Ectodermal cell (in vitro differentiated cells): Measurements from ENCODE around the gene JAG2.

ENCODE experiments used
- H3K27ac ChIP-seq: 2 replicates; pipeline ENCODE4 v1.7.0; 2013; ENCODE audit warnings: mild to moderate bottlenecking, low read depth, low read length; ENCODE audit not compliant: insufficient read depth, poor library complexity, severe bottlenecking
- H3K27me3 ChIP-seq: 2 replicates; pipeline ENCODE4 v1.7.0; 2013; ENCODE audit warnings: mild to moderate bottlenecking, low read length; ENCODE audit not compliant: insufficient read depth, control insufficient read depth, poor library complexity, severe bottlenecking
- H3K36me3 ChIP-seq: one replicate; pipeline ENCODE4 v1.7.0; 2013; ENCODE audit warnings: low read length; ENCODE audit not compliant: control insufficient read depth, insufficient read depth
- H3K4me1 ChIP-seq: one replicate; pipeline ENCODE4 v1.7.0; 2013; ENCODE audit warnings: low read length; ENCODE audit not compliant: control insufficient read depth, insufficient read depth
- H3K4me3 ChIP-seq: 2 replicates; pipeline ENCODE4 v1.7.0; 2013; ENCODE audit warnings: low read depth, low read length, control low read depth; ENCODE audit not compliant: insufficient read depth
- H3K9me3 ChIP-seq: 2 replicates; pipeline ENCODE4 v1.7.0; 2013; ENCODE audit warnings: mild to moderate bottlenecking, low read length, moderate library complexity; ENCODE audit not compliant: control insufficient read depth
- WGBS, 2 experiments: methylation state at CpG; one replicate each; pipeline ENCODE4 v1.1.7; 2013; ENCODE audit warnings: missing lambda C conversion rate in 2 of 2; 5-methylcytosine and 5-hydroxymethylcytosine counted together

The JAG2 gene

DNA sequence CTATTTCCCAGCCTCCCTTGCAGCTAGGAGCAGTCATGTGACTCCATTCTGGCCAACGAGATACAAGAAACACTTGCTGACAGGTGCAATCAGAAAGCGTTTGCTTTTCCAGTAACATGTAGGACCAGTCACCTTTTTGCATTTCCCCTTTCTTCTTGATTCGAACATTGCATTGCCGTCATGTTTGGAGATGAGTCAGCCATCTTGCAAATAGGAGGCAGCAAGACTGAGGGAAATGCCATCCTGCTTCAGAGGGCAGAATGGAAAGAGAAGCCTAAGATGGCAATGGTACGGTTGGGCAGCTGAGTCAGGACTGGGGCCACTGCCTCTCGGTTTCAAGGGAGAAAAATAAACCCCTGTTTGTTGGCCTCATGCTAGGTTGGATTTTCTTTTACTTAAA lies 68.8 kb downstream of the JAG2 start:
- 79 to 83% methylated on average over 6 of the region's 6 CpGs for WGBS, 2 experiments
- peaks cover 7% of the 10 kb centered on the region for H3K27me3 ChIP-seq

DNA sequence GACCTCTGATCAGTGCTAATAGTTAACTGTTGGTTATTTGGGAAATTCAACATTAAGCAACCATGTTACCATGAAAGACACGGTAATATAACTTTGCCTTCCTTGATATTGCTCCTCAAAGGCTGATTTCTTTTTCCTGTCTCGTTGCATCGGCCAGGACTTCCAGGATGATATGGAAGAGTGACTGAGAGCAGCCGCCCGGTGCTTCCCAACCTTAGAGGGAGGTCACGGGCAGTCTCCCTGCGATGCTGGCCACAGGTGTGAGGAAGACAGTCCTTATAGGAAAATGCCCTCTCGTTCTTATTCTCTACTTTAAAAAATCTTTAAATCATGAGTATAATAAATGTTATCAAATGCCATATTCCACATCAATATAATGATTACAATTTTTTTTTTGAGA lies 70.3 kb downstream of the JAG2 start:
- WGBS, 2 experiments, result 85 to 90% methylated on average over 7 to 8 of the region's 8 CpGs
- peaks cover 22% of the 10 kb centered on the region for H3K27me3 ChIP-seq
- H3K27ac ChIP-seq, result no peak overlapping the region
- no peak overlapping the region for H3K4me3 ChIP-seq
- H3K4me1 ChIP-seq, result peaks cover 11% of the 10 kb centered on the region
- no peaks in the 10 kb centered on the region for H3K36me3 ChIP-seq
- H3K9me3 ChIP-seq, result peaks cover 5% of the 10 kb centered on the region

More for the DNA sequence above, 68.8 kb downstream of the JAG2 start:
- Histone ChIP-seq H3K4me1 (no peaks in the 10 kb centered on the region), H3K9me3 (peaks cover 5% of the 10 kb centered on the region), H3K4me3 (no peak overlapping the region), H3K36me3 (no peaks in the 10 kb centered on the region), H3K27ac (no peak overlapping the region)

DNA sequence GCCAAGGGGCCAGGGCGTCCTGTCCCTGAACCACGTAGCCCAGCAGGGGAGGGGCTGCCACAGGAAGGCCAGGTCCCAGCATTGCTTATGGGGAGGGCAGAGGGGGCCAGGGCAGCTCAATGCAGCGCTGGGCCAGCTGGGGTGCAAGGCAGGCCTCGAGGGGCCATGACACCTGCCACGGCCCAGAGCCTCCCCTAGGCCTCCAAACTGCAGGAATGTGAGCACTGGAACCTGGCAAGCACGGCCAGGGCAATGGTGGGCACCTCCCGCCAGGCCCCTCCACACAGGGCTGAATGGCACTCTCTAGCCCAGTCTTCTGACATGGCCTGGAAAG lies 70.8 kb downstream of the JAG2 start:
- 83 to 84% methylated on average over 7 of the region's 7 CpGs for WGBS, 2 experiments
- H3K4me3 ChIP-seq, result no peak overlapping the region
- H3K27me3 ChIP-seq, result peaks cover 27% of the 10 kb centered on the region
- peaks cover 11% of the 10 kb centered on the region for H3K4me1 ChIP-seq
- H3K9me3 ChIP-seq, result peaks cover 5% of the 10 kb centered on the region
- H3K27ac ChIP-seq, result no peak overlapping the region
- no peaks in the 10 kb centered on the region for H3K36me3 ChIP-seq

DNA sequence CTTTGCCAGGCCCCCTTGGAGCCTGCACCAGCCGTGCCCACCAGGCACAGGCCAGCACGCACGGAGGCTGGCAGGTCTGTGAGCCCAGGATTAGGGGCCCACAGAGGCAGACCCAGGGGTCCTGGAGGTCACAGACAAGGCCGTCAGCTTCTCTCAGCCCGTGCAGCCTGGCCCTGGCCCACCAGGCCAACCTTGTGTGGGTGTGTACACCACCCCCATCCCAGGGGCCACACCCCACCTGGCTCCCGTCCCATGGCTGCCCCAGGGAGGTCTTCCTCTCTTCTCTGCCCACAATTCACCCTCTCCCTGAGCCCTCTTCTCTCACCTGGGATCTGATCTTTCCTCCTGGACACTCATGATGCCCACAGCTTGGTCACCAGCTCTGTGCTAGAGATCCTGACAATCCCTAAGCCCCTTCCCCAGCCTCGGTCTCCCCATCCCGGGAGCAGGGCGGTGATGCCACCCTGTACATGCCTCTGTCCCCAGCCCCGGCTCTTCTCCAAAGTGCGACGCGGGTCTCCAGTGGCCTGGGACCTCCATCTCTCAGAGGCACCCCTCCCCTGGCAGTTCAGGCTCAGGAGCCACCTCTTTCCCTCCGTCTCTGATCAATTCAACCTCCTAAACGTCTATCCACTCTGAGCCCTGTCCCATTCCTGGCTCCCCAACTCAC lies 72.2 kb downstream of the JAG2 start:
- no peaks in the 10 kb centered on the region for H3K36me3 ChIP-seq
- peaks cover 5% of the 10 kb centered on the region for H3K9me3 ChIP-seq
- peaks cover 32% of the 10 kb centered on the region for H3K27me3 ChIP-seq
- WGBS, 2 experiments, result 86 to 87% methylated on average over 15 of the region's 15 CpGs
- peaks cover 15% of the 10 kb centered on the region for H3K4me1 ChIP-seq
- H3K4me3 ChIP-seq, result no peak overlapping the region
- H3K27ac ChIP-seq, result no peak overlapping the region

GRCh38 chr14:105095236-105095805 lies 73.3 kb downstream of the JAG2 start:
- peaks cover 32% of the 10 kb centered on the region for H3K27me3 ChIP-seq
- peaks cover 15% of the 10 kb centered on the region for H3K4me1 ChIP-seq
- WGBS, 2 experiments, result 92 to 93% methylated on average over 7 of the region's 7 CpGs
- no peaks in the 10 kb centered on the region for H3K36me3 ChIP-seq
- H3K4me3 ChIP-seq, result no peak overlapping the region
- H3K9me3 ChIP-seq, result peaks cover 5% of the 10 kb centered on the region
- H3K27ac ChIP-seq, result no peak overlapping the region

DNA sequence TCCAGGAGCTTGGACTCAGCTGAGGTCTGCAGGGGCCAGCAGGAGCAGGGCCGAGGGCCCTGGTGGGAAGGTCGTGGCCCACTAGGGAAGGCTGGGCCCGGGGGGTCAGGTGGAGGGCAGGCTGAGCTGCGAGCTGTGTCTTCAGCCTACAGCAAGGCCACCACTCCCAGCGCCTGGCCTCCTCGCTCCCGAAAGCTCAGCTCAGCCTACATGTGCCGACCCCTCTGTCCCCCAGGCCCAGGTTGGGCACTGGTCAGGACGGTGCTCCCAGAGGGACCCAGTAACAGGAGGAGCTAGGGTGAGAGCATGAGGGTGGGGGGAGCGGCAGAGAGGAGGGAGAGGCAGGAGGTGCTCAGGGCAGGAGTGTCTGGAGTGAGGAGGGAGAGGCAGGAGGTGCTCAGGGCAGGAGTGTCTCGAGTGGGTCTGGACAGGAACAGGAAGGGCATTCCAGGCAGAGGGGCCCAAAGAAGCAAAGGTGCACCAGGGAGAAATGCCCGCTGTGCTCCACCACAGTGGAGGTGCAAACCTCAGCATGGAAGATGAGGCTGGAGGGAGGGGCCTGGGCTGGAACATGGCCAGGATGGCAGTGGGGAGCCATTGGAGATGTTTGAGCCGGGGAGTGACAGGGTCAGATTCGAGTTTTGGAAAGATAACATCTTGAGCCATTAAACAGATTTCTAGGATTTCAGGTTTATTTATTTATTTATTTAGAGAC lies 74.2 kb downstream of the JAG2 start:
- Histone ChIP-seq H3K27ac (no peak overlapping the region), H3K4me1 (peaks cover 15% of the 10 kb centered on the region), H3K9me3 (peaks cover under 1% of the 10 kb centered on the region), H3K36me3 (no peaks in the 10 kb centered on the region), H3K4me3 (peak overlapping the region; percentile 58), H3K27me3 (peaks cover 32% of the 10 kb centered on the region)
- 74 to 77% methylated on average over 14 of the region's 14 CpGs for WGBS, 2 experiments

DNA sequence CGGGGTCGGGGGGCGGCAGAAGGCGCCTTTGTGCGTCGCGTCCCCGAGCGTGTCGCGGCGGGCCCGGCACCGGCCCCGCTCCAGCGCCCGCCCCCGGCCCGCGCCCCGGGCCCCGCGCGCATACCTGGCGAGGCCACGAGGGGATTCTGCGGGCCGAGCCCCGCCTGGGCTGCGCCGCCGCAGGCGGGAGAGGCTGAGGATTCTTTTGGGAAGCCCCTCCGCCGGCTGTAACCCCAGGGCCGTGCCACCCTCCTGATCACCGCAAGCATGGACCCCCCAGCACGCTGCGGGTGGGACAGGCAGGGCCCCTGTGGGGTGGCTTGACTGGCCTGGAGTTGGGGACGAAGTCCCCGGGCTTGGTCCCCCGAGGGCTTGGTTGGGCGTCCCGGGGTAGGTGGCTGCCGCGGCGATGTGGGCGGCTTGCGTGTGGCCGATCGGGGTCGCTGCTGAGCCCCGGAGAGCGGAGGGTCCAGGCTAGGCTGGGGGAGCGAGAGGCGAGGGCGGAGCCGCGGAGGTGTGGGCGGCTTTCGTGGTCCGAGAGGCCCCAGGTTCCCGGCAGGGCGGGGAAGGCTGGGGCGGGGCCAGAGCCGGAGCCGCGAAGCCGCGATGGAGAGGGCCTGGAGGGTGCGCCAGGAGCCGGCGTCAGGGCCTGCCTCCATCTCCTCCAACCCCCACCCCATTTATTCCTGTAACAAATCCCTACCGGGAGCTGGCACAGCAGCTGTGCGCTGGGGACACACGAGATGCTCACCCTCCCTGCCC lies 75.0 kb downstream of the JAG2 start:
- H3K27me3 ChIP-seq, result peaks cover 38% of the 10 kb centered on the region
- H3K9me3 ChIP-seq, result no peaks in the 10 kb centered on the region
- 1 to 2% methylated on average over 76 of the region's 76 CpGs for WGBS, 2 experiments
- no peaks in the 10 kb centered on the region for H3K36me3 ChIP-seq
- H3K4me1 ChIP-seq, result peaks cover 15% of the 10 kb centered on the region
- peak overlapping the region; percentile 58 for H3K4me3 ChIP-seq
- H3K27ac ChIP-seq, result no peak overlapping the region

- no peaks in the 10 kb centered on the region for H3K9me3 ChIP-seq
- peaks cover 15% of the 10 kb centered on the region for H3K4me1 ChIP-seq
- H3K27me3 ChIP-seq, result peaks cover 43% of the 10 kb centered on the region
- 3 to 4% methylated on average over 46 of the region's 46 CpGs for whole genome bisulfite sequencing, 2 experiments
- H3K4me3 ChIP-seq, result peak overlapping the region; percentile 58
- H3K27ac ChIP-seq, result no peak overlapping the region
- no peaks in the 10 kb centered on the region for H3K36me3 ChIP-seq
Observed at GRCh38 chr14:105093038-105093430, 75.5 kb downstream of the JAG2 start.

GRCh38 chr14:105092171-105093037 lies 76.2 kb downstream of the JAG2 start:
- no peaks in the 10 kb centered on the region for H3K9me3 ChIP-seq
- H3K4me1 ChIP-seq, result peaks cover 15% of the 10 kb centered on the region
- no peaks in the 10 kb centered on the region for H3K36me3 ChIP-seq
- WGBS, 2 experiments, result 61 to 65% methylated on average over 25 of the region's 25 CpGs
- peak overlapping the region; percentile 58 for H3K4me3 ChIP-seq
- peaks cover 50% of the 10 kb centered on the region for H3K27me3 ChIP-seq
- H3K27ac ChIP-seq, result no peak overlapping the region
